K562 (cell line): ENCODE results near the gene MYH15. TPM values are rescaled to one million over a fixed set of nuclear protein-coding genes. Genes with fewer than 3 reads are reported as not detected.

ENCODE experiments used
- CREB1 ChIP-seq, 2 experiments: sonication (generic) in 1 of 2; formaldehyde crosslinking in 1 of 2; IDR thresholded peaks; 2 replicates each; pipeline versions ENCODE4 v1.6.1 to v1.8.0; 2012 to 2022; ENCODE audit warnings: inconsistent platforms in 1 of 2, mild to moderate bottlenecking in 1 of 2, missing genetic modification reagents in 1 of 2, moderate library complexity in 1 of 2
- EP300 ChIP-seq: IDR thresholded peaks from 2 replicates; pipeline ENCODE4 v1.6.1; 2012; ENCODE audit warnings: low read length, improper control_type of control experiment
- FOXP1 ChIP-seq: sonication (generic); formaldehyde crosslinking; IDR thresholded peaks from 2 replicates; pipeline ENCODE4 v1.8.0; 2022; ENCODE audit warnings: mild to moderate bottlenecking, missing genetic modification reagents
- HBP1 ChIP-seq: fragments of 450-650 bp; formaldehyde crosslinking; IDR thresholded peaks from 2 replicates; pipeline ENCODE4 v1.4.0; 2022; ENCODE audit warnings: missing genetic modification characterization
- NFE2 ChIP-seq: IDR thresholded peaks from 2 replicates; pipeline ENCODE4 v1.6.1; 2014; ENCODE audit warnings: antibody characterized with exemption, low read depth
- PCBP2 ChIP-seq: fragments of 200-400 bp; formaldehyde crosslinking; IDR thresholded peaks from 2 replicates; pipeline ENCODE4 v1.6.1; 2018; ENCODE audit warnings: low read length, low read depth, mild to moderate bottlenecking, moderate library complexity; ENCODE audit not compliant: poor library complexity, severe bottlenecking
- PHF8 ChIP-seq: fragments of 200-600 bp; sonication (generic); IDR thresholded peaks from 2 replicates; pipeline ENCODE4 v1.6.1; 2012; ENCODE audit warnings: mixed run types, mild to moderate bottlenecking, inconsistent platforms, low read length, moderate library complexity, borderline replicate concordance
- RNF219 ChIP-seq: fragments of 250-450 bp; sonication (Bioruptor Pico); IDR thresholded peaks from 2 replicates; pipeline ENCODE4 v1.5.0; 2022; ENCODE audit warnings: mild to moderate bottlenecking
- SIN3A ChIP-seq, 2 experiments: fragments of 150-350 bp in 1 of 2; IDR thresholded peaks; 2 replicates each; pipeline ENCODE4 v1.6.1; 2011 to 2016; ENCODE audit warnings: borderline replicate concordance in 2 of 2, low read depth in 2 of 2, low read length in 2 of 2, mild to moderate bottlenecking in 2 of 2, moderate library complexity in 2 of 2; ENCODE audit not compliant: control insufficient read depth in 1 of 2
- SNIP1 ChIP-seq: fragments of 450-650 bp; IDR thresholded peaks from 2 replicates; pipeline ENCODE4 v1.7.1; 2017; ENCODE audit warnings: low read depth, mild to moderate bottlenecking
- U2AF2 ChIP-seq: fragments of 200-400 bp; formaldehyde crosslinking; optimal IDR thresholded peaks from 2 replicates; pipeline ENCODE3; 2017; ENCODE audit warnings: low read depth, mild to moderate bottlenecking, low read length
- ZBED1 ChIP-seq: IDR thresholded peaks from 2 replicates; pipeline ENCODE4 v1.6.1; 2014
- ZC3H4 ChIP-seq: sonication (generic); formaldehyde crosslinking; IDR thresholded peaks from 2 replicates; pipeline ENCODE4 v1.9.0; 2021; ENCODE audit warnings: missing genetic modification reagents, borderline replicate concordance
- ZNF124 ChIP-seq: sonication (generic); formaldehyde crosslinking; IDR thresholded peaks from 2 replicates; pipeline ENCODE4 v1.8.1; 2022; ENCODE audit warnings: missing genetic modification reagents
- ZNF395 ChIP-seq: fragments of 200-800 bp; sonication (Bioruptor generic); IDR thresholded peaks from 2 replicates; pipeline ENCODE4 v1.6.1; 2017; ENCODE audit warnings: missing genetic modification characterization, missing compliant biosample characterization
- ZNF699 ChIP-seq: fragments of 250-450 bp; sonication (Bioruptor Pico); IDR thresholded peaks from 2 replicates; pipeline ENCODE4 v1.8.0; 2021; ENCODE audit warnings: mild to moderate bottlenecking, moderate library complexity; ENCODE audit not compliant: insufficient replicate concordance
- polyA plus RNA-seq, 8 experiments: library from polyadenylated mRNA; depleted of rRNA in 4 of 8; stranded (reverse) in 5 of 8; unstranded in 3 of 8; fragments of >200 nt; fragmentation: Nextera tagmentation in 2 of 8; fragmentation: Illumina TruSeq in 1 of 8; extraction: Ambion mirVana in 2 of 8; extraction: Trizol in 1 of 8; gene quantifications; 2 replicates each; pipeline versions ENCODE4 v1.2.1 to v1.2.3, GENCODE V29; 2011 to 2014; ENCODE audit warnings: inconsistent platforms in 1 of 8, missing spikeins in 1 of 8
- total RNA-seq, 7 experiments: library from RNA; depleted of rRNA in 6 of 7; stranded (reverse); fragments of >200 nt in 6 of 7; fragmentation: Illumina TruSeq in 2 of 7; extraction: Trizol in 2 of 7; gene quantifications; 2 replicates each; pipeline versions ENCODE4 v1.2.1 to v1.2.3, GENCODE V29; 2011 to 2021; ENCODE audit warnings: low replicate concordance in 1 of 7
- TF ChIP-seq, protein P1 (sequence below): IDR thresholded peaks from 3 replicates; pipeline ENCODE4 v1.6.1; 2011; ENCODE audit warnings: borderline replicate concordance, mild to moderate bottlenecking; ENCODE audit not compliant: insufficient read length, insufficient read depth

Gene MYH15
- total and polyA plus RNA-seq, 9 of the 15 experiments (the other 6 are each of a cell fraction or from before 2014, with no cell fraction given): 0.03 to 0.29 (median 0.12) TPM

GRCh38 chr3:108406661-108407206 is 103.7 kb downstream of the MYH15 start (continued):
- no peak for TF ChIP-seq PCBP2
- no peak for TF ChIP-seq FOXP1 (CRISPR knock-in tag)
- TF ChIP-seq CREB1 (IDR thresholded peaks at IDR 0.05): no peak
- no peak for TF ChIP-seq CREB1 (CRISPR knock-in tag; IDR thresholded peaks at IDR 0.05)
- no peak for TF ChIP-seq ZNF124 (CRISPR knock-in tag)
- no peak for TF ChIP-seq PHF8
- TF ChIP-seq RNF219 (CRISPR knock-in tag): no peak
- no peak for TF ChIP-seq ZC3H4 (CRISPR knock-in tag)
- no peak for TF ChIP-seq ZBED1
- TF ChIP-seq EP300: no peak
- TF ChIP-seq NFE2: no peak
- TF ChIP-seq, protein P1, sequence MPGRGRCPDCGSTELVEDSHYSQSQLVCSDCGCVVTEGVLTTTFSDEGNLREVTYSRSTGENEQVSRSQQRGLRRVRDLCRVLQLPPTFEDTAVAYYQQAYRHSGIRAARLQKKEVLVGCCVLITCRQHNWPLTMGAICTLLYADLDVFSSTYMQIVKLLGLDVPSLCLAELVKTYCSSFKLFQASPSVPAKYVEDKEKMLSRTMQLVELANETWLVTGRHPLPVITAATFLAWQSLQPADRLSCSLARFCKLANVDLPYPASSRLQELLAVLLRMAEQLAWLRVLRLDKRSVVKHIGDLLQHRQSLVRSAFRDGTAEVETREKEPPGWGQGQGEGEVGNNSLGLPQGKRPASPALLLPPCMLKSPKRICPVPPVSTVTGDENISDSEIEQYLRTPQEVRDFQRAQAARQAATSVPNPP: no peak
- TF ChIP-seq SIN3A (IDR thresholded peaks at IDR 0.05; ENCODE audit: borderline replicate concordance in 2 of 2, control insufficient read depth in 1 of 2, low read depth in 2 of 2, low read length in 2 of 2): no peak
- TF ChIP-seq ZNF395 (CRISPR knock-in tag): no peak
- TF ChIP-seq SNIP1: no peak
- no peak for TF ChIP-seq U2AF2
- no peak for TF ChIP-seq HBP1
- no peak for TF ChIP-seq ZNF699 (CRISPR knock-in tag)
